GM21529 (cell line): ENCODE measurements around the gene ZMIZ1.

Source experiments
- ATAC-seq: cut with Tn5 transposase; IDR thresholded peaks from one replicate; pipeline ENCODE4 v1.9.1; 2021; ENCODE audit not compliant: unreplicated experiment

ZMIZ1 gene

GRCh38 chr10:79349766-79350406 is 281.1 kb downstream of the ZMIZ1 start:
- no peak for ATAC-seq

GRCh38 chr10:79350407-79351154 is 281.8 kb downstream of the ZMIZ1 start:
- no peak for ATAC-seq

GRCh38 chr10:79351332-79351731 is 282.6 kb downstream of the ZMIZ1 start:
- ATAC-seq: no peak

- no peak for ATAC-seq
These were observed 283.5 kb downstream of the ZMIZ1 start for GRCh38 chr10:79352035-79352877.

GRCh38 chr10:79353000-79353406 is 284.2 kb downstream of the ZMIZ1 start:
- no peak for ATAC-seq

GRCh38 chr10:79353726-79354125 is 285.0 kb downstream of the ZMIZ1 start:
- ATAC-seq: no peak

GRCh38 chr10:79354141-79354540 is 285.4 kb downstream of the ZMIZ1 start:
- ATAC-seq: no peak

- no peak for ATAC-seq
These were observed 285.8 kb downstream of the ZMIZ1 start for GRCh38 chr10:79354615-79355014.

- no peak for ATAC-seq
These were observed 286.8 kb downstream of the ZMIZ1 start for GRCh38 chr10:79355420-79356017.

GRCh38 chr10:79356104-79356503 is 287.3 kb downstream of the ZMIZ1 start:
- no peak for ATAC-seq

GRCh38 chr10:79357180-79357579 is 288.4 kb downstream of the ZMIZ1 start:
- ATAC-seq: no peak

- ATAC-seq: peak; percentile 53
These were observed 290.0 kb downstream of the ZMIZ1 start for GRCh38 chr10:79358811-79359210.

GRCh38 chr10:79359816-79360498 is 291.2 kb downstream of the ZMIZ1 start:
- ATAC-seq: no peak

GRCh38 chr10:79360499-79361342 is 292.0 kb downstream of the ZMIZ1 start:
- no peak for ATAC-seq

- ATAC-seq: no peak
These were observed 293.1 kb downstream of the ZMIZ1 start for GRCh38 chr10:79361726-79362397.
